ENCODE results near the gene EIF1AD. TPM values are rescaled to one million over a fixed set of nuclear protein-coding genes. Genes with fewer than 3 reads are reported as not detected.
A peak's percentile ranks its signal among the peaks of the same experiment; 100 is the strongest.

The EIF1AD gene
- total RNA-seq, 1 experiment from 2014 or later, result 55.2 TPM

DNA sequence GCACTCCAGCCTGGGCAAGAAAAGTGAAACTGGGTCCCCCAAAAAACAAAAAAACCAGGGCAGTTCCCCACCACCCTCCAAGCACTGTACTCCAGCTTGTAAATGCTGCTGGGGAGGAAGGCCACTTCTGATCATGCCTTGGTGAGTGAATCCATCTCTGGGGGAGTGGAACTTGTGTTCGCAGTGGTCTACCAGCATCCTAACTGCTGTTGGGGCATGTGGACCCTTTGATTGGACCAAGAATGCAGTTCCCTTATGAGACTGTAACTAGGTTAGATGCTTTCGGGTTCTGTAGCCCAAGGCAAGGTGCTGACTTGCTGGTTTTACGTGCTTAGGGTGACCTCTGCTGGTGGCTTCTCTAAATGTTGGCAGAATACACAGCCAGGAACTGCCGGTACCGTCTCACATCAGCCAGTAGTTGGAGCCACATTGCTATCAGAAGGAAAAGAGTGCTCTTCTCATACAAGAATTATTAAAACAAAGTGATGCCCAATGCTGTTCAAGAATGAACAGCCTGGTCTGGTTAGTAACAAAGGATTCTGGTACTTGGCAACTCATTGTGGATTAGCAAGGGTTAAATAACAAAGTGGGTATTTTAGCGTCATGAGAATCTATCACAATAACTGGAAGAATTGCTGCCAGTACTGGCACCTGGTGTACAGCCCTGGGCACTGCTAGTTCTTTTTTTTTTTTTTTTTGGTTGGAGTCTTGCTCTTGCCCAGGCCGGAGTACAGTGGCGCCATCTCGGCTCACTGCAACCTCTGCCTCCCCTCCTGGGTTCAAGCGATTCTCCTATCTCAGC is 13.0 kb downstream of the EIF1AD start:
- DNase-seq, result peak; percentile 87 to 92
- POLR2A ChIA-PET (ENCODE audit: unreplicated experiment), result interaction anchor here (0.6 kb wide), 1 partner anchor 56 kb away, joined by 10 read pairs; no protein-coding TSS in a partner anchor
- Histone ChIP-seq H3K27me3 (ENCODE audit: insufficient read depth, low read depth) (no peaks in the 10 kb centered on the region), H4K20me1 (ENCODE audit: insufficient read depth) (no peaks in the 10 kb centered on the region), H3K27ac (no peak overlapping the region), H3K4me1 (replicated peaks; ENCODE audit: insufficient read depth) (peaks cover 4% of the 10 kb centered on the region; the same call in 1 of the 2 replicates), H3K4me2 (no peak overlapping the region), H3K9me3 (ENCODE audit: insufficient read depth, low read depth) (no peaks in the 10 kb centered on the region), H3K4me3 (no peak overlapping the region), H3K79me2 (ENCODE audit: low read depth) (no peaks in the 10 kb centered on the region), H3K36me3 (ENCODE audit: low read depth) (no peaks in the 10 kb centered on the region), H3K9me2 (ENCODE audit: insufficient read depth) (no peaks in the 10 kb centered on the region), H3F3A (ENCODE audit: insufficient read depth, low read depth) (peaks cover 24% of the 10 kb centered on the region), H2AFZ (no peak overlapping the region)
- TF ChIP-seq CTCF (conservative IDR thresholded peaks at IDR 0.05) (peak; percentile 99), EZH2 (IDR thresholded peaks at IDR 0.05; ENCODE audit: low read depth) (no peak)
- intact Hi-C loops (cut with micrococcal nuclease; ENCODE audit: unreplicated experiment), result loop anchor here (1.0 kb wide), 8 partner anchors 33 to 283 kb away; partner anchors contain the start of gene FIBP
- no TSS peak for BruUV-seq (replicated peaks)
- CTCF ChIA-PET, result interaction anchor here (0.7 to 1.8 kb wide), 5 partner anchors 24 to 104 kb away, joined by 3 to 7 read pairs (median 5); partner anchors contain the start of gene CCDC85B

GRCh38 chr11:65987336-65987735 is 14.6 kb downstream of the EIF1AD start:
- Histone ChIP-seq H3K4me3 (no peak overlapping the region), H3K79me2 (ENCODE audit: low read depth) (no peaks in the 10 kb centered on the region), H3K27me3 (ENCODE audit: insufficient read depth, low read depth) (no peaks in the 10 kb centered on the region), H3K9me3 (ENCODE audit: insufficient read depth, low read depth) (no peaks in the 10 kb centered on the region), H2AFZ (no peak overlapping the region), H3K9me2 (ENCODE audit: insufficient read depth) (no peaks in the 10 kb centered on the region), H3K4me2 (no peak overlapping the region), H3K36me3 (ENCODE audit: low read depth) (no peaks in the 10 kb centered on the region), H3K27ac (no peak overlapping the region), H3K4me1 (replicated peaks; ENCODE audit: insufficient read depth) (peaks cover 4% of the 10 kb centered on the region; the same call in 1 of the 2 replicates), H4K20me1 (ENCODE audit: insufficient read depth) (no peaks in the 10 kb centered on the region), H3F3A (ENCODE audit: insufficient read depth, low read depth) (peaks cover 24% of the 10 kb centered on the region)
- TF ChIP-seq EZH2 (IDR thresholded peaks at IDR 0.05; ENCODE audit: low read depth) (no peak), CTCF (conservative IDR thresholded peaks at IDR 0.05) (no peak)
- no peak for DNase-seq
- intact Hi-C loops (cut with micrococcal nuclease; ENCODE audit: unreplicated experiment), result no loop called here
- CTCF ChIA-PET, result interaction anchor here (1.5 kb wide), 1 partner anchor 102 kb away, joined by 4 read pairs; no protein-coding TSS in a partner anchor
- no TSS peak for BruUV-seq (replicated peaks)
- POLR2A ChIA-PET (ENCODE audit: unreplicated experiment), result no interaction called here

DNA sequence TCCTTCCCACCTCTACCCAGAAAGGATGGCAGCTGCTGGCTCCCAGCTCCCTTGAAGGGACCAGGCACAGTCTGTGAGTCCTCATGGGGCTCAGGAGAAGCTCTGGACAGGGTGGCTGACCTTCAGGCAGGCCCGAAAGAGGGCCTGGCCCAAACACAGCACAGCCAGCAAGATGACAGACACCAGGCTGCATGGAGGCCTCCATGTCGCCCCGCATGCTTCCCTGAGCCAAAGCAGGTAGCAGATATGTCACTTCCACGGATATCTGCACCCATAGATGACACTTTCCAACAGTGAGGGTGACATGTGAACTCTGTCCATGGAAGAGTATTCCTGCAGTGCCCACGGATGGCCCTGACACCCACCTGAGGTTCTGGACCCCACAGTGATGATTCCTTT is 18.4 kb downstream of the EIF1AD start:
- Histone ChIP-seq H3F3A (ENCODE audit: insufficient read depth, low read depth) (peaks cover 27% of the 10 kb centered on the region; the same call in 1 of the 2 replicates), H3K27ac (no peak overlapping the region), H3K27me3 (ENCODE audit: insufficient read depth, low read depth) (no peaks in the 10 kb centered on the region), H3K4me2 (no peak overlapping the region), H3K4me3 (no peak overlapping the region), H4K20me1 (ENCODE audit: insufficient read depth) (no peaks in the 10 kb centered on the region), H3K4me1 (replicated peaks; ENCODE audit: insufficient read depth) (peaks cover 4% of the 10 kb centered on the region; the same call in 1 of the 2 replicates), H3K36me3 (ENCODE audit: low read depth) (0 out of 2 replicates have a peak, but pooled peaks cover 4% of the 10 kb centered on the region), H3K79me2 (ENCODE audit: low read depth) (no peaks in the 10 kb centered on the region), H3K9me2 (ENCODE audit: insufficient read depth) (no peaks in the 10 kb centered on the region), H2AFZ (no peak overlapping the region), H3K9me3 (ENCODE audit: insufficient read depth, low read depth) (no peaks in the 10 kb centered on the region)
- intact Hi-C loops (cut with micrococcal nuclease; ENCODE audit: unreplicated experiment), result no loop called here
- TF ChIP-seq EZH2 (IDR thresholded peaks at IDR 0.05; ENCODE audit: low read depth) (no peak), CTCF (conservative IDR thresholded peaks at IDR 0.05) (no peak)
- BruUV-seq (replicated peaks), result no TSS peak
- CTCF ChIA-PET, result no interaction called here
- POLR2A ChIA-PET (ENCODE audit: unreplicated experiment), result no interaction called here
- DNase-seq, result no peak

Measured in PC-9 (cell line).